PFSK-1 (cell line): Measurements from ENCODE around the gene MPPE1.

Experiments used
- POLR2AphosphoS5 ChIP-seq: IDR thresholded peaks from 2 replicates; pipeline ENCODE4 v1.6.1; 2012; ENCODE audit warnings: low read depth, mild to moderate bottlenecking, control low read depth, low read length, moderate library complexity
- TAF1 ChIP-seq: IDR thresholded peaks from 2 replicates; pipeline ENCODE4 v1.6.1; 2012; ENCODE audit warnings: low read length, control low read depth, borderline replicate concordance; ENCODE audit not compliant: insufficient read depth

DNA sequence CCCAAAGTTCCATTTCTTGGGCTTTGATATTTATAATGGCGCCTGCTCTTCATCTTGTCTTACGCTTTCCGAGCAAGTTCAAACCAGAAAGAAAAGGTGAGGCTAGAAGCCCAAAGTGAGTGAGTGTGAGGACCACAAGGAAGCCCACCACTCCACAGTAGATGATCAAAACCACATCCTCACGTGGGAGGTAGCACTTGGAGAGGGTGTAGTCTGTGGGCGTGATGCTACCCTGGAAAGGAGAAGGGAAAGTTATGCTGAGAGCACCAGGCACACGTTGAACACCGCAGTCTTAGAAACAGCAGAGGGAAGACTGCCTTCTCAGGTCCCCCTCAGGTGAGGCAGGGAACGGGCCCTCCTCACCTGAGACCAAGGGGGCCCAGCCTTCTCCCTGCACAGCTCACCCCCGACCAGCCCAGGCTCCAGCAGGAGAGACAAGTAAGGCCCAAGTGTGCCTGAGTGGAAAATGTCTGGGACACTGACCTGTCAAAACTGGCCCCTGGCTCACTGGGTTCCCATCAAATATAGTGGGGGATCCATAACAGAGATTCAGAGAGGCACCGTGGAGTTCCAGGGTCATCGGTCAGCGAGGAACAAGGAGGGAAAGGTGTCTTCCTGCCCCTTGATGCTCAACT lies 23.6 kb downstream of the MPPE1 start:
- TF ChIP-seq POLR2AphosphoS5 (no peak), TAF1 (no peak)
